Measurements from ENCODE around the gene NCOA3.

NCOA3 gene

DNA sequence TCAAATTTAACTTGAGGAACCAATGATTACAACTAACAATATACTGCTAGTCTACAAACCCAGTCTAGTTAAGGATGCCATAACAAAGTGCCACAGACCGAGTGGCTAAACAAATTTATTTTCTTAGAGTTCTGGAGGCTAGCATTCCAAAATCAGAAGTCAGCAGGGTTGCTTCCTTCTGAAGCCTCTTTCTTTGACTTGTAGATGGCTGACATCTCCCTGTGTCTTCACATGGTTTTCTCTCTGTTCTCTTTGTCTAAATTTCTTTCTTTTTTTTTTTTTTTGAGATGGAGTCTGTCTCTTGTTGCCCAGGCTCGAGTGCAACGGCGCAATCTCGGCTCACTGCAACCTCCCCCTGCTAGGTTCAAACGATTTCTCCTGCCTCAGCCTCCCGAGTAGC lies 56.1 kb downstream of the NCOA3 start:
- Histone ChIP-seq H3K27ac (ENCODE audit: low read length) (no peak overlapping the region), H3K4me3 (ENCODE audit: low read depth in 1 of 2, low read length in 2 of 2) (no peak overlapping the region), H3K36me3 (ENCODE audit: control insufficient read depth in 1 of 2, insufficient read depth in 2 of 2, low read length in 2 of 2) (no peaks in the 10 kb centered on the region), H3K4me1 (ENCODE audit: control insufficient read depth in 1 of 2, insufficient read depth in 2 of 2, low read length in 2 of 2) (peaks cover 11 to 36% of the 10 kb centered on the region in 2 donors), H3K9me3 (ENCODE audit: control insufficient read depth in 1 of 2, low read length in 2 of 2) (no peaks in the 10 kb centered on the region), H3K27me3 (ENCODE audit: low read depth, low read length) (no peaks in the 10 kb centered on the region)

DNA sequence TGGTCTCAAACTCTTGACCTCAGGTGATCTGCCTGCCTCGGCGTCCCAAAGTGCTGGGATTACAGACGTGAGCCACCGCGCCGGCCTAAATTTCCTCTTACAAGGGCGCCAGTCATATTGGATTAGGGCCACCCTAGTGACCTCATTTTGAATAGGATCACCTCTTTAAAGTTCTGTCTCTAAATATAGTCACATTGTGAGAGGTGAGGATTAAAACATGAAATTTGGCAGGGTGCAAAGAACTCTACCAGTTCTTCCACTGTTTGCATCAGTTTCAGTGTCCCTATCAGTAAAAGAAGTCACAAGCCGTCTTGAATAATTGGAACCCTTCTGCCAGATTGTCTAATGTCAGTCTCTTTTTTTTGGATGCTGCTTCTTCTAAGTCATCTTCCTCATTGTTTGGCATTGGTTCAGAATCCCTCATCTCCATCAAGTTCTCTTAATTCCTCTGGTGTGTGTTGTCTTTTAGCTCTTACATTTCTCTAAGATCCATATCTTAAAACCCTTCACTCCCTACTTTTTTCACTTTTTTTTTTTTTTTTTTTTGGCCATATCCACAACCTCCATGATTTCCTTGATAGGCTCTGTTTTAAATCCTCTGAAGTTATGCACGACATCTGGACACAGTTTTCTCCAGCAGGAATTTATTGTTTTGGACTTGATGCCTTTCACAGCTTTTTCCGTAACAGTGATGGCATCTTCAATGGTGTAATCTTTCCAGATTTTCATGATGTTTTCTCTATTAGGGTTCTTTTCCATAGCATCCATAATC lies 56.8 kb downstream of the NCOA3 start:
- H3K27ac ChIP-seq (ENCODE audit: low read length), result no peak overlapping the region
- H3K4me3 ChIP-seq (ENCODE audit: low read depth in 1 of 2, low read length in 2 of 2), result no peak overlapping the region
- H3K4me1 ChIP-seq (ENCODE audit: control insufficient read depth in 1 of 2, insufficient read depth in 2 of 2, low read length in 2 of 2), result peaks cover 11 to 36% of the 10 kb centered on the region in 2 donors
- H3K27me3 ChIP-seq (ENCODE audit: low read depth, low read length), result no peaks in the 10 kb centered on the region
- H3K36me3 ChIP-seq (ENCODE audit: control insufficient read depth in 1 of 2, insufficient read depth in 2 of 2, low read length in 2 of 2), result no peaks in the 10 kb centered on the region
- no peaks in the 10 kb centered on the region for H3K9me3 ChIP-seq (ENCODE audit: control insufficient read depth in 1 of 2, low read length in 2 of 2)

DNA sequence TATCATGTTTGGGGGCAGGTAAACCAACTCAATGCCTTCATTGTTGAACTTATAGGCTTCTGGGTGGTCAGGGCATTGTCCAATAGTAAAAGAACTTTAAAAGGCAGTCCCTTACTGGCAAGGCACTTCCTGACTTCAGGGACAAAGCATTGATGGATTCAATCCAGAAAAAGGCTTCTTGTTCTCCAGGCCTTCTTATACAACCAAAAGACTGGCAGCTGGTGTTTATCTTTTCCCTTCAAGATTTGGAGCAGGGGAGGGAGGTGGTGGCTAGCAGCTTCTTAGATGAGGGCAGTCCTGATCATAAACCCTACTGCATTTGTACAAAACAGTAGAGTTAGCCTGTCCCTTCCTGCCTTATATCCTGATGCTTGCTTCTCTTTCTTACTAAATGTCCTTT lies 57.5 kb downstream of the NCOA3 start:
- H3K27ac ChIP-seq (ENCODE audit: low read length), result no peak overlapping the region
- H3K36me3 ChIP-seq (ENCODE audit: control insufficient read depth in 1 of 2, insufficient read depth in 2 of 2, low read length in 2 of 2), result no peaks in the 10 kb centered on the region
- H3K4me3 ChIP-seq (ENCODE audit: low read depth in 1 of 2, low read length in 2 of 2), result no peak overlapping the region
- peaks cover 11 to 38% of the 10 kb centered on the region in 2 donors for H3K4me1 ChIP-seq (ENCODE audit: control insufficient read depth in 1 of 2, insufficient read depth in 2 of 2, low read length in 2 of 2)
- no peaks in the 10 kb centered on the region for H3K27me3 ChIP-seq (ENCODE audit: low read depth, low read length)
- H3K9me3 ChIP-seq (ENCODE audit: control insufficient read depth in 1 of 2, low read length in 2 of 2), result no peaks in the 10 kb centered on the region

DNA sequence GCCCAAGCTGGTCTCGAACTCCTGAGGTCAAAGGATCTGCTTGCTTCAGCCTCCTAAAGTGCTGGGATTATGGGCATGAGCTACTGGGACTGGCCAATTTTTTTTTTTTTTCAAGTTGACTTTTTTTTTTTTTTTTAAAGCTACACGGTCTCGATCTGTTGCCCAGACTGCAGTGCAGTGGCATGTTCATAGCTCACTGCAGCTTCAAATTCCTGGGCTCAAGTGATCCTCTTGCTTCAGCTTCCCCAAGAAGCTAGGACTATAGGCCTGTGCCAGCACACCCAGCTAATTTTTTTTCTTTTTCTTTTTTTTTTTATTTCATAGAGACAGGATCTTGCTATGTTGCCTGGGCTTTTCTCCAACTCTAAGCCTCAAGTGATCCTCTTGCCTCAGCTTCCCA lies 59.5 kb downstream of the NCOA3 start:
- Histone ChIP-seq H3K27me3 (ENCODE audit: low read depth, low read length) (no peaks in the 10 kb centered on the region), H3K9me3 (ENCODE audit: control insufficient read depth in 1 of 2, low read length in 2 of 2) (no peaks in the 10 kb centered on the region), H3K4me3 (ENCODE audit: low read depth in 1 of 2, low read length in 2 of 2) (no peak overlapping the region), H3K4me1 (ENCODE audit: control insufficient read depth in 1 of 2, insufficient read depth in 2 of 2, low read length in 2 of 2) (peaks cover 11 to 55% of the 10 kb centered on the region in 2 donors), H3K27ac (ENCODE audit: low read length) (no peak overlapping the region), H3K36me3 (ENCODE audit: control insufficient read depth in 1 of 2, insufficient read depth in 2 of 2, low read length in 2 of 2) (no peaks in the 10 kb centered on the region)

DNA sequence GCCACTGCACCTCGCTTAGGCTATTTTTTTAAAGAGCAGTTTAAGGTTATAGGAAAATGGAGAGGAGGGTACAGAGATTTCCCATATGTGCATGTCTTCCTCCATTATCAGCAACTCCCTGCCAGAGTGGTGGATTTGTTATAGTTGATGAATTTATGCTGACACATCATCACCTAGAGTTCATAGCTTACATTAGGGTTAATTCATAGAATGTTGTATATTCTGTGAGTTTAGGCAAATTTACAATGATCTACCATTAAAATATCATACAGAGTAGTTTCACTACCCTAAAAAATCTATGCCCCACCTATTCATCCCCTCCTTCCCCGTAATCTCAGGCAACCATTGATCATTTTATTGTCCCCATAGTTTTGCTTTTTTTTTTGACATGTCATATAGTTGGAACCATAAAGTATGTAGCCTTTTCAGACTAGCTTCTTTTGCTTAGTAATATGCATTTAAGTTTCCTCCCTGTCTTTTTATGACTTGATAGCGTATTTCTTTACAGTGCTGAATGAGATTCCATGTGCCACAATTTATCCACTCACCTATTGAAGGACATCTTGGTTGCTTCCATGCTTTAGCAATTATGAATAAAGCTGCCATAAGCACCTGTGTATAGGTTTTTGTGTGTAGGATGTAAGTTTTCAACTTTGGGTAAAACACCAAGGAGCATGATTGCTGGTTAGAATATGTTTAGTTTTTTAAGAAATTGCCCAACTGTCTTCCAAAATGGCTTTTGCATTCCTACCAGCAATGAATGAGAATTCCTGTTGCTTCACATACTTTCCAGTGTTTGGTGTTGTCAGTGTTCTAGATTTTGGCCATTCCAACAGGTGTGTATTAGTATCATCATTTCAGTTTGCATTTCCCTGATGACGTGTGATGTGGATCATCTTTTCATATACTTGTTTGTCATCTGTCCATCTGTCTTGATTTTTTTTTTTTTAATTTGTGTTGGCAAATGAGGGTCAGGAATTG lies 60.2 kb downstream of the NCOA3 start:
- H3K27me3 ChIP-seq (ENCODE audit: low read depth, low read length), result no peaks in the 10 kb centered on the region
- no peak overlapping the region for H3K4me3 ChIP-seq (ENCODE audit: low read depth in 1 of 2, low read length in 2 of 2)
- H3K36me3 ChIP-seq (ENCODE audit: control insufficient read depth in 1 of 2, insufficient read depth in 2 of 2, low read length in 2 of 2), result no peaks in the 10 kb centered on the region
- peaks cover 11 to 57% of the 10 kb centered on the region in 2 donors for H3K4me1 ChIP-seq (ENCODE audit: control insufficient read depth in 1 of 2, insufficient read depth in 2 of 2, low read length in 2 of 2)
- no peaks in the 10 kb centered on the region for H3K9me3 ChIP-seq (ENCODE audit: control insufficient read depth in 1 of 2, low read length in 2 of 2)
- H3K27ac ChIP-seq (ENCODE audit: low read length), result no peak overlapping the region

DNA sequence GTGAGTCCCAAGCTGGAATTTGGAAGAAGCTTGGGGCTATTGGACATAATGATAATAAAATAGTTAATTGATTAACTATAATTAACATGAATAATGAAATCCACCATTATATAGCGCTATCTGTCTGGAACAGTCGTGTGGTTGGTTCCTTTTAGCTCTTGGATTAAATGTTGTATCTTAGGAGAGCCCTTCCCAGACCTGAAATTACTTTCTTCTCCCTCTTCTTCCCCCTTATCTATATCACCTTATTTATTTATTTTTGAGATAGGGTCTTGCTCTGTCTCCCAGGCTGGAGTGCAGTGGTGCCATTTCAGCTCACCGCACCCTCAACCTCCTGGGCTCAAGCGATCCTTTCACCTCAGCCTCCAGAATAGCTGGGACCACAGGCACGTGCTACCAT lies 64.6 kb downstream of the NCOA3 start:
- Histone ChIP-seq H3K27ac (ENCODE audit: low read length) (no peak overlapping the region), H3K4me3 (ENCODE audit: low read depth in 1 of 2, low read length in 2 of 2) (no peak overlapping the region), H3K27me3 (ENCODE audit: low read depth, low read length) (no peaks in the 10 kb centered on the region), H3K36me3 (ENCODE audit: control insufficient read depth in 1 of 2, insufficient read depth in 2 of 2, low read length in 2 of 2) (no peaks in the 10 kb centered on the region), H3K9me3 (ENCODE audit: control insufficient read depth in 1 of 2, low read length in 2 of 2) (peaks cover 0 to 2% of the 10 kb centered on the region in 2 donors), H3K4me1 (ENCODE audit: control insufficient read depth in 1 of 2, insufficient read depth in 2 of 2, low read length in 2 of 2) (peaks cover 7 to 38% of the 10 kb centered on the region in 2 donors)

DNA sequence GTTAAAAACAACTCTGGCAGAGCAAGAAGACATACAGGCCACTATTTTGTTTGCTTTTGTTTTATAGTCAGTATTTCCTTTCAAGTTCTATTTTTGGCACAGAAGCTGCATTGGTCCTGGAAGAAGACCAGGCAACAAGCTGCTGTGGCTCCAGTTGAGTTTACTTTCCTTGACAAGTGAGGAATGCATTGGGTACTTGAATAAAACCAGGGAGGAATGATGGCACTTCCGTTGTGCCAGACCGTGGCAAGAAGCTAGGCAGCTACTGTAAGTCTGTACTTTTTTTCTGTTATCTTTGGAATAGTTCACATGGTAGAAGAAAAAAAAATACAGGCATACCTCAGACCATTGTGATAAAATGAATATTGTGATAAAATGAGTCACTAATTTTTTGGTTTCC lies 66.3 kb downstream of the NCOA3 start:
- Histone ChIP-seq H3K27ac (ENCODE audit: low read length) (peak overlapping the region; percentile 10), H3K4me1 (ENCODE audit: control insufficient read depth in 1 of 2, insufficient read depth in 2 of 2, low read length in 2 of 2) (peaks cover 7 to 30% of the 10 kb centered on the region in 2 donors), H3K4me3 (ENCODE audit: low read depth in 1 of 2, low read length in 2 of 2) (no peak overlapping the region), H3K9me3 (ENCODE audit: control insufficient read depth in 1 of 2, low read length in 2 of 2) (peaks cover 0 to 10% of the 10 kb centered on the region in 2 donors), H3K36me3 (ENCODE audit: control insufficient read depth in 1 of 2, insufficient read depth in 2 of 2, low read length in 2 of 2) (peaks cover 0 to 5% of the 10 kb centered on the region in 2 donors), H3K27me3 (ENCODE audit: low read depth, low read length) (no peaks in the 10 kb centered on the region)

DNA sequence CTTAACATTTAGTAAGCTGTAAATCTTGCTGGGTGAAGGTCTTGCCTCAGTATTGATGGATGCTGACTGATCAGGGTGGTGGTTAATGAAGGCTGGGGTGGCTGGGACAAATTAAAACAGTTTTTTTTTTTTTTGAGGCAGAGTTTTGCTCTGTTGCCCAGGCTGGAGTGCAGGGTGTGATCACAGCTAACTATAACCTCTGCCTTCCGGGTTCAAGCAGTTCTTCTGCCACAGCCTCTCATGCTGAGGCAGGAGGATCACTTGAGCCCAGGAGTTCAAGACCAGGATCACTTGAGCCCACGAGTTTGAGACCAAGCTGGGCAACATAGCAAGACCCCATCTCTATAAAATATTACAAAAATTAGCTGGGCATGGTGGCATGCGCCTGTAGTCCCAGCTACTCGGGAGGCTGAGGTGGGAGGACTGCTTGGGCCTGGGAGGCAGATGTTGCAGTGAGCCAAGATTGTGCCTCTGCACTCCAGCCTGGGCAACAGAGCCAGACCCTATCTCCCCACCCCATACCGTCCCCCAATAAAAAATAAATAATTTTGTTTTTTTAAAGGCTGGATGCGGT lies 67.2 kb downstream of the NCOA3 start:
- H3K9me3 ChIP-seq (ENCODE audit: control insufficient read depth in 1 of 2, low read length in 2 of 2), result peaks cover 0 to 10% of the 10 kb centered on the region in 2 donors
- H3K27ac ChIP-seq (ENCODE audit: low read length), result no peak overlapping the region
- H3K36me3 ChIP-seq (ENCODE audit: control insufficient read depth in 1 of 2, insufficient read depth in 2 of 2, low read length in 2 of 2), result peaks cover 0 to 5% of the 10 kb centered on the region in 2 donors
- H3K4me1 ChIP-seq (ENCODE audit: control insufficient read depth in 1 of 2, insufficient read depth in 2 of 2, low read length in 2 of 2), result peaks cover 7 to 33% of the 10 kb centered on the region in 2 donors
- H3K4me3 ChIP-seq (ENCODE audit: low read depth in 1 of 2, low read length in 2 of 2), result no peak overlapping the region
- H3K27me3 ChIP-seq (ENCODE audit: low read depth, low read length), result no peaks in the 10 kb centered on the region

DNA sequence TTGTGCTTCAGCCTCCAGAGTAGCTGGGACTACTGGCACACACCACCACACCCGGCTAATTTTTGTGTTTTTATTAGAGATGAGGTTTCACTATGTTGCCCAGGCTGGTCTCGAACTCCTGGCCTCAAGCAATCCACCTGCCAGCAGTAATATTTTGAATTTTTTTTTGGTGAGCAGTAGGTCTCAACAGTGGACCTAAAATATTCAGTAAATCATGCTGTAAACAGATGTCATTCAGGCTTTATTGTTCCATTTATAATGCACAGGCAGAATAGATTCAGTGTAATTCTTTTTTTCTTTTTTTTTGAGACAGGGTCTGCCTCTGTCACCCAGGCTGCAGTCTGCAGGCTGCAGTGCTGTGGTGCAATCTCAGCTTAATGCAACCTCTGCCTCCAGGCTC lies 69.7 kb downstream of the NCOA3 start:
- Histone ChIP-seq H3K27me3 (ENCODE audit: low read depth, low read length) (no peaks in the 10 kb centered on the region), H3K27ac (ENCODE audit: low read length) (no peak overlapping the region), H3K4me1 (ENCODE audit: control insufficient read depth in 1 of 2, insufficient read depth in 2 of 2, low read length in 2 of 2) (peaks cover 23 to 33% of the 10 kb centered on the region in 2 donors), H3K36me3 (ENCODE audit: control insufficient read depth in 1 of 2, insufficient read depth in 2 of 2, low read length in 2 of 2) (peaks cover 0 to 5% of the 10 kb centered on the region in 2 donors), H3K4me3 (ENCODE audit: low read depth in 1 of 2, low read length in 2 of 2) (no peak overlapping the region), H3K9me3 (ENCODE audit: control insufficient read depth in 1 of 2, low read length in 2 of 2) (peaks cover 0 to 10% of the 10 kb centered on the region in 2 donors)

DNA sequence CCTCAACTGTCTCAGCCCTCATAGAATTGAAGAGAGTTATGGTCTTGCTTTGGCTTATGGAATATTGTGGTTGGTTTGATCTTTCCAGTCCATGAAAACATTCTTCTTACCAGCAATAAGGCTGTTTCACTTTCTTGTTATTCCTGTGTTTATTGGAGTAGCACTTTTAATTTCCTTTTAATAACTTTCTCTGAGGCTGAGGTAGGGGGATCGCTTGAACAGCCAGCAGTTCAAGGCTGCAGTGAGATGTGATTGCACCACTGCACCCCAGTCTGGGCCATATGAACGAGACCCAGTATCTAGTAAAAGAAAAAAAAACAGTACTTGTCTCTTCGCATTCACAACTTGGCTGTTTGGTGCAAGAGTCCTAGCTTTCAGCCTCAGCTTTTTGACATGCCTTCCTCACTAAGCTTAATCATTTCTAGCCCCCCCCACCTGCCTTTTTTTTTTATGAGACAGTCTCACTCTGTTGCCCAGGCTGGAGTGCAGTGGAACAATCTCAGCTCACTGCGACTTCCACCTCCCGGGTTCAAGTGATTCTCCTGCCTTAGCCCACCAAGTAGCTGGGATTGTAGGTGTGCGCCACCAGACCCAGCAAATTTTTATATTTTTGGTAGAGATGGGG lies 70.5 kb downstream of the NCOA3 start:
- peaks cover 25 to 34% of the 10 kb centered on the region in 2 donors for H3K4me1 ChIP-seq (ENCODE audit: control insufficient read depth in 1 of 2, insufficient read depth in 2 of 2, low read length in 2 of 2)
- H3K27me3 ChIP-seq (ENCODE audit: low read depth, low read length), result no peaks in the 10 kb centered on the region
- H3K27ac ChIP-seq (ENCODE audit: low read length), result no peak overlapping the region

More for the DNA sequence above, 70.5 kb downstream of the NCOA3 start:
- H3K36me3 ChIP-seq (ENCODE audit: control insufficient read depth in 1 of 2, insufficient read depth in 2 of 2, low read length in 2 of 2), result peaks cover 0 to 5% of the 10 kb centered on the region in 2 donors
- H3K4me3 ChIP-seq (ENCODE audit: low read depth in 1 of 2, low read length in 2 of 2), result no peak overlapping the region
- peaks cover 0 to 10% of the 10 kb centered on the region in 2 donors for H3K9me3 ChIP-seq (ENCODE audit: control insufficient read depth in 1 of 2, low read length in 2 of 2)

Data from muscle layer of duodenum (tissue), 2 donors.